ENCODE data around the gene SLC35E2B. TPM values are rescaled to one million over a fixed set of nuclear protein-coding genes. Genes with fewer than 3 reads are reported as not detected.

The SLC35E2B gene
- polyA plus RNA-seq, 1 donor from 2014 or later: 93.2 TPM

GRCh38 chr1:1624443-1625403 lies 67.9 kb downstream of the SLC35E2B start:
- H4K20me1 ChIP-seq (ENCODE audit: insufficient read depth): no peaks in the 10 kb centered on the region
- no peak overlapping the region for H2AFZ ChIP-seq (ENCODE audit: low read depth, low read length)
- H3K79me2 ChIP-seq (replicated peaks; ENCODE audit: insufficient read depth, low read length): no peaks in the 10 kb centered on the region
- no peaks in the 10 kb centered on the region for H3F3A ChIP-seq (ENCODE audit: insufficient read depth, low read length, poor library complexity, severe bottlenecking)
- H3K4me2 ChIP-seq (ENCODE audit: low read length): no peak overlapping the region
- H3K4me3 ChIP-seq (ENCODE audit: low read length): no peak overlapping the region
- no peaks in the 10 kb centered on the region for H3K9me2 ChIP-seq (ENCODE audit: insufficient read depth, low read length)
- H3K9ac ChIP-seq (ENCODE audit: low read length): no peak overlapping the region
- H3K9me3 ChIP-seq (ENCODE audit: low read length): no peaks in the 10 kb centered on the region
- TF ChIP-seq EZH2 (IDR thresholded peaks at IDR 0.05; ENCODE audit: borderline replicate concordance, insufficient read depth, low read length, poor library complexity, severe bottlenecking) (no peak), REST (IDR thresholded peaks at IDR 0.05; ENCODE audit: borderline replicate concordance) (no peak), RAD21 (conservative IDR thresholded peaks at IDR 0.05) (no peak), TAF1 (IDR thresholded peaks at IDR 0.05; ENCODE audit: low read depth) (no peak), EP300 (conservative IDR thresholded peaks at IDR 0.05; ENCODE audit: poor library complexity, severe bottlenecking) (no peak), POLR2AphosphoS5 (IDR thresholded peaks at IDR 0.05) (no peak), SMC3 (conservative IDR thresholded peaks at IDR 0.05; ENCODE audit: poor library complexity) (no peak), MXI1 (conservative IDR thresholded peaks at IDR 0.05; ENCODE audit: poor library complexity, severe bottlenecking) (no peak)
- TF ChIP-seq, protein P1, sequence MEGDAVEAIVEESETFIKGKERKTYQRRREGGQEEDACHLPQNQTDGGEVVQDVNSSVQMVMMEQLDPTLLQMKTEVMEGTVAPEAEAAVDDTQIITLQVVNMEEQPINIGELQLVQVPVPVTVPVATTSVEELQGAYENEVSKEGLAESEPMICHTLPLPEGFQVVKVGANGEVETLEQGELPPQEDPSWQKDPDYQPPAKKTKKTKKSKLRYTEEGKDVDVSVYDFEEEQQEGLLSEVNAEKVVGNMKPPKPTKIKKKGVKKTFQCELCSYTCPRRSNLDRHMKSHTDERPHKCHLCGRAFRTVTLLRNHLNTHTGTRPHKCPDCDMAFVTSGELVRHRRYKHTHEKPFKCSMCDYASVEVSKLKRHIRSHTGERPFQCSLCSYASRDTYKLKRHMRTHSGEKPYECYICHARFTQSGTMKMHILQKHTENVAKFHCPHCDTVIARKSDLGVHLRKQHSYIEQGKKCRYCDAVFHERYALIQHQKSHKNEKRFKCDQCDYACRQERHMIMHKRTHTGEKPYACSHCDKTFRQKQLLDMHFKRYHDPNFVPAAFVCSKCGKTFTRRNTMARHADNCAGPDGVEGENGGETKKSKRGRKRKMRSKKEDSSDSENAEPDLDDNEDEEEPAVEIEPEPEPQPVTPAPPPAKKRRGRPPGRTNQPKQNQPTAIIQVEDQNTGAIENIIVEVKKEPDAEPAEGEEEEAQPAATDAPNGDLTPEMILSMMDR (IDR thresholded peaks at IDR 0.05; ENCODE audit: poor library complexity, severe bottlenecking): no peak
- H3K27ac ChIP-seq (ENCODE audit: low read length): no peak overlapping the region
- H3K36me3 ChIP-seq (ENCODE audit: insufficient read depth, low read length): peaks cover 3% of the 10 kb centered on the region
- no peaks in the 10 kb centered on the region for H3K27me3 ChIP-seq (ENCODE audit: insufficient read depth, low read depth, low read length)

DNA sequence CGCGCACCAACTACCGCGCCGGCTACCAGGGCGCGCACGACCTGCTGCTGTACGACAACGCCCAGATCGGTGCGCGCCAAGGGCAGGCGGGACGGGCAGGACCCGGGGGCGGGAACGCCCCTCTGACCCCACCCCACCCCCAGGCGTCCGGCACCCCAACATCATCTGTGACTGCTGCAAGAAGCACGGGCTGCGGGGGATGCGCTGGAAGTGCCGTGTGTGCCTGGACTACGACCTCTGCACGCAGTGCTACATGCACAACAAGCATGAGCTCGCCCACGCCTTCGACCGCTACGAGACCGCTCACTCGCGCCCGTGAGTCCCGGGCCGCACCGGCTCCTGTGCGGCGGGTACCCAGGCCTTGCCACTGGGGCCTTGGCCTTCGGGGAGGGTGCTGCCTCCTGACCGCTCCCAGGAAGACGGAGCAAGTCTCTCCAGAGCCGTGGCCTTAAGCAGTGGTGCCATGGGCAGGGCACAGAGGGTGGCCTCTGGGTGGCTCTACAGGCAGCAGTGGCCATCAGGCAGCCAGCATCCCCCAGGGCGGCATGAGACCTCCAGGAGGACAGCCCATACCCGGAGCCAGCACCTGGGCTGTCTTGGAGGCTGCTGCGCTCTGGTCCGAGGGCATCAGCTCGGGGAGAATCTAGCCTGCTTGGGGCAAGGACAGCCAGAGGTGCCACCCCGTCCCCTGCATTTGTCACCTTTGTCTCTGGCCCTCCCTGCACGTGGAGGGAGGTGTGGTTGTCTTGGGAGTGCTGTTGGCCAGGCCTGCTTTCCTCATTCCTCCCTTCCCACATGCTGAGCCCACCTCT lies 68.8 kb downstream of the SLC35E2B start:
- Histone ChIP-seq H3K9ac (ENCODE audit: low read length) (no peak overlapping the region), H2AFZ (ENCODE audit: low read depth, low read length) (no peak overlapping the region), H3K9me3 (ENCODE audit: low read length) (no peaks in the 10 kb centered on the region), H3K4me3 (ENCODE audit: low read length) (no peak overlapping the region), H3K27me3 (ENCODE audit: insufficient read depth, low read depth, low read length) (no peaks in the 10 kb centered on the region), H3K4me2 (ENCODE audit: low read length) (no peak overlapping the region), H3K27ac (ENCODE audit: low read length) (no peak overlapping the region), H3K79me2 (replicated peaks; ENCODE audit: insufficient read depth, low read length) (no peaks in the 10 kb centered on the region), H3F3A (ENCODE audit: insufficient read depth, low read length, poor library complexity, severe bottlenecking) (no peaks in the 10 kb centered on the region), H3K9me2 (ENCODE audit: insufficient read depth, low read length) (no peaks in the 10 kb centered on the region), H3K36me3 (ENCODE audit: insufficient read depth, low read length) (peaks cover 3% of the 10 kb centered on the region), H4K20me1 (ENCODE audit: insufficient read depth) (no peaks in the 10 kb centered on the region)
- TF ChIP-seq EP300 (conservative IDR thresholded peaks at IDR 0.05; ENCODE audit: poor library complexity, severe bottlenecking) (no peak), TAF1 (IDR thresholded peaks at IDR 0.05; ENCODE audit: low read depth) (no peak), MXI1 (conservative IDR thresholded peaks at IDR 0.05; ENCODE audit: poor library complexity, severe bottlenecking) (no peak), SMC3 (conservative IDR thresholded peaks at IDR 0.05; ENCODE audit: poor library complexity) (no peak), REST (IDR thresholded peaks at IDR 0.05; ENCODE audit: borderline replicate concordance) (no peak), RAD21 (conservative IDR thresholded peaks at IDR 0.05) (no peak), POLR2AphosphoS5 (IDR thresholded peaks at IDR 0.05) (no peak), EZH2 (IDR thresholded peaks at IDR 0.05; ENCODE audit: borderline replicate concordance, insufficient read depth, low read length, poor library complexity, severe bottlenecking) (no peak)
- TF ChIP-seq, protein P1 (IDR thresholded peaks at IDR 0.05; ENCODE audit: poor library complexity, severe bottlenecking): no peak
